Measurements from ENCODE around the gene MBNL1.
A peak's percentile ranks its signal among the peaks of the same experiment; 100 is the strongest.

Gene MBNL1

DNA sequence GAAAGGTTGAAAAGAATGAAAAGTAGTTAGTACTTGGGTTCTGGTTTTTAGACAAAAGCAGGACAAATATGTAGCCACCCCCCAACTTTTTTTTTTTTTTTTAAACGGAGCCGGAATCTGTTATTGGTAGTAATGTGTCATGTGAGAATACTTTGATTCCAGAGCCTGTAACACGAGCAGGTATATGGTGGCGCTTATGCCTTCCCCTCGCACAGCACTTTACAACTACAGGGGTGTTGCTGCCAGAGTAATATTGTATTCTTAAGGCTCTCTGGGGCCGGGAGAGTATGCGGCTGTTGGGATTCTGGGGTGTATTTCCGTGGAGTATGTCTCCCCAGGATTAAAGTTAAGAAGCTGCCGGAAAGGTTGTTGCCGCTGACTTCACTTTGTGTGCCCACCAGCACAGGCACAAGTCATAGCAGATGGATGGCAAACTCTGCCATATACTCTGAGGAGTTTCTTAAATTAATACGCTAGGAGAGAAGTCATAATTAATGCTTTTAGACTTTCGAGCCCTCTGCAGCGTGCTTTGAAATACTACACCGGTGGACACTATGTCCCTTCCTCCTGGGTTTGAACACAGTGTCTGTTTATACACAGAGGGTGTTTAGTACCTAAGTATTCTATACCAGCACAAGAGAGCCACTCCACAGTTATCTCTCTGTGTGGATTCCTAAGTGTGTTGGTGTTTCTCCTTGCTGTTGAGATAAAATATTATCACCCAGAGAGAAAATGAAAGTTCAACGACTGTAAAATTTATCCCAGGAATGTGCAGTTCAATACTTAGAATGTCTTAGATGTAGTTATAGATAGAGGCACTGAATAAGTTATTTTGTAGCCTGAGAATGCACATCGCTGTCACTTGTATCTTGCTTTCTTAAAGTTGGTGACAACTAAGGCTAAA lies 1.4 kb downstream of the MBNL1 start:
- H3K4me1 ChIP-seq (ENCODE audit: control insufficient read depth in 1 of 2, insufficient read depth in 2 of 2, low read length in 2 of 2), result peaks cover 6 to 7% of the 10 kb centered on the region in 2 experiments
- peak overlapping the region; percentile 79 for H2AFZ ChIP-seq (ENCODE audit: insufficient read depth, low read length, poor library complexity)
- peaks cover 16% of the 10 kb centered on the region for H3K79me1 ChIP-seq (ENCODE audit: low read length)
- H3K9ac ChIP-seq (ENCODE audit: low read length), result peak overlapping the region; percentile 20
- H4K12ac ChIP-seq (ENCODE audit: low read depth, low read length), result no peak overlapping the region
- DNase-seq, result peak; percentile 23 to 87
- H4K8ac ChIP-seq (ENCODE audit: low read depth, low read length), result no peak overlapping the region
- H3K79me2 ChIP-seq (ENCODE audit: control insufficient read depth, insufficient read depth, low read length, poor library complexity), result peaks cover 10% of the 10 kb centered on the region
- no peak overlapping the region for H3K14ac ChIP-seq (ENCODE audit: low read length)
- H3K4me2 ChIP-seq (ENCODE audit: low read length), result peak overlapping the region; percentile 87
- peak overlapping the region; percentile 70 for H3K4me3 ChIP-seq (ENCODE audit: low read depth, low read length)
- no peaks in the 10 kb centered on the region for H3K27me3 ChIP-seq (ENCODE audit: insufficient read depth, low read length)
- H2BK5ac ChIP-seq (ENCODE audit: low read depth, low read length, poor library complexity), result peak overlapping the region; percentile 33
- peak overlapping the region; percentile 93 for H3K27ac ChIP-seq (ENCODE audit: low read depth, low read length)
- peak overlapping the region; percentile 75 for H3K4ac ChIP-seq (ENCODE audit: low read depth, low read length)
- H2AK5ac ChIP-seq (ENCODE audit: low read length), result no peak overlapping the region
- no peak overlapping the region for H2BK12ac ChIP-seq (ENCODE audit: low read length)
- H4K91ac ChIP-seq (ENCODE audit: low read depth, low read length), result no peak overlapping the region
- peak overlapping the region; percentile 49 for H2BK120ac ChIP-seq (ENCODE audit: insufficient read depth, low read length, poor library complexity)
- no peak overlapping the region for H3K18ac ChIP-seq (ENCODE audit: low read length)
- H3K36me3 ChIP-seq (ENCODE audit: control insufficient read depth in 1 of 2, insufficient read depth in 2 of 2, low read length in 2 of 2), result no peaks in the 10 kb centered on the region
- WGBS (ENCODE audit: extremely low coverage, insufficient coverage, insufficient read length), result no CpG with 5 or more reads among the region's 16 CpGs
- no peak overlapping the region for H3K23ac ChIP-seq (ENCODE audit: low read length)
- H3K9me3 ChIP-seq (ENCODE audit: insufficient read depth, low read depth, low read length), result no peaks in the 10 kb centered on the region

DNA sequence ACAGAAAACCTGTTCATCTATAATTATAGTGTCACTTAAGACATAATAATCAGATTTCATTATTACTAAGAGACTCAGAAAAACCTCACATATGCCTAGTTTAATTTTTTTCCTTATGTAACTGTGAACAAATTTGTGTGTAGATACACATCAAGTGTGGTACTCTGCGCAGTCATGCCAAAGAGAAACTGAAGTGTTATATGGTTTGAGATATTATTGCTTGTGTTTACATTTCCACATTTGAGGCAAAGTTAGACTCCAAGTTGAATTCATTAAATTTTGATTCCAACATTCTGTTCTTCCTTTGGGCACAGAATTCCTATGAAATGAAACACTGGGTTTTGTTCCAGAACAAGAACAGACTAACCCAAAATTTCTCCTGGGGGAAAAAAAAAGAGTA lies 2.2 kb downstream of the MBNL1 start:
- Histone ChIP-seq H2AFZ (ENCODE audit: insufficient read depth, low read length, poor library complexity) (no peak overlapping the region), H2BK120ac (ENCODE audit: insufficient read depth, low read length, poor library complexity) (no peak overlapping the region)
- no CpG with 5 or more reads among the region's 1 CpG for WGBS (ENCODE audit: extremely low coverage, insufficient coverage, insufficient read length)

DNA sequence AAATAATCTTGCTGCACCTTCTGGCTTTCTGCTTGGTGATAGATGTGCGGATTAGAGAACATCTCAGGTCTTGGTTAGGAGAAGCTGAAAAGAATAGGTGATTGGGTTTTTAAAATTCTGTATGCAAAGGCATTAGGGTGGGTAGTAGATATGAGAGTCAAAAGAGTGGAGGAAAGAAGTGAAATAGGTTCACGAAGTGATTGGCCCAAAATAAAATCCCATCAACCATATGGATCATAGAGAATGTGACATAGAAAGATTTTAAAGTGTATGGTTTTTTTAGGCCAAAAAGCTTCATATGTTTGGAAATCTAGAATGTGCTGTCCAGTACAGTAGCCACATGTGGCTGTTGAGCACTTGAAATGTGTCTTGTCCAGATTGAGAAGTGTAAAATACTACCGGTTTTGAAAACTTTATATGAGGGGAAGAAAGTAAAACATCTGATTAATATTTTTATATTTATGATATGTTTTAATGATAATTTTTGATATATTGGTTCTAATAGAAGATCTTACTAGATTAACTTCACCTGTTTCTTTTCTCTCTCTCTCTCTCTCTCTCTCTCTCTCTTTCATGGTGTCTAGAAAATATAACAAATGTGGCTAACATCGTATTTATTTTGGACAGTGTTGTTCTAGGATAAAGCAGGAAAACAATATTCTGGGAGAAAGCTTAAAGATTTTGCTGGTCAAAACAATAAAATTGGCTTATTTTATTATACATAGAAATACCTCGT lies 2.9 kb downstream of the MBNL1 start:
- H3K4me1 ChIP-seq (ENCODE audit: control insufficient read depth in 1 of 2, insufficient read depth in 2 of 2, low read length in 2 of 2), result peaks cover 3 to 4% of the 10 kb centered on the region in 2 experiments
- no peak overlapping the region for H3K4ac ChIP-seq (ENCODE audit: low read depth, low read length)
- H3K27ac ChIP-seq (ENCODE audit: low read depth, low read length), result no peak overlapping the region
- H3K4me2 ChIP-seq (ENCODE audit: low read length), result no peak overlapping the region
- H2BK5ac ChIP-seq (ENCODE audit: low read depth, low read length, poor library complexity), result no peak overlapping the region
- H2BK120ac ChIP-seq (ENCODE audit: insufficient read depth, low read length, poor library complexity), result no peak overlapping the region
- H3K36me3 ChIP-seq (ENCODE audit: control insufficient read depth in 1 of 2, insufficient read depth in 2 of 2, low read length in 2 of 2), result no peaks in the 10 kb centered on the region
- no CpG with 5 or more reads among the region's 5 CpGs for WGBS (ENCODE audit: extremely low coverage, insufficient coverage, insufficient read length)
- H4K8ac ChIP-seq (ENCODE audit: low read depth, low read length), result no peak overlapping the region
- no peak overlapping the region for H3K18ac ChIP-seq (ENCODE audit: low read length)
- no peaks in the 10 kb centered on the region for H3K27me3 ChIP-seq (ENCODE audit: insufficient read depth, low read length)
- no peak overlapping the region for H3K23ac ChIP-seq (ENCODE audit: low read length)
- no peaks in the 10 kb centered on the region for H3K9me3 ChIP-seq (ENCODE audit: insufficient read depth, low read depth, low read length)
- peaks cover 10% of the 10 kb centered on the region for H3K79me2 ChIP-seq (ENCODE audit: control insufficient read depth, insufficient read depth, low read length, poor library complexity)
- no peak overlapping the region for H4K12ac ChIP-seq (ENCODE audit: low read depth, low read length)
- H2AK5ac ChIP-seq (ENCODE audit: low read length), result no peak overlapping the region
- peaks cover 14% of the 10 kb centered on the region for H3K79me1 ChIP-seq (ENCODE audit: low read length)
- H3K9ac ChIP-seq (ENCODE audit: low read length), result no peak overlapping the region
- H2AFZ ChIP-seq (ENCODE audit: insufficient read depth, low read length, poor library complexity), result no peak overlapping the region
- DNase-seq, result no peak
- no peak overlapping the region for H3K4me3 ChIP-seq (ENCODE audit: low read depth, low read length)
- H3K14ac ChIP-seq (ENCODE audit: low read length), result no peak overlapping the region
- H4K91ac ChIP-seq (ENCODE audit: low read depth, low read length), result no peak overlapping the region
- no peak overlapping the region for H2BK12ac ChIP-seq (ENCODE audit: low read length)

More for the DNA sequence above, 2.2 kb downstream of the MBNL1 start:
- Histone ChIP-seq H4K8ac (ENCODE audit: low read depth, low read length) (no peak overlapping the region), H2AK5ac (ENCODE audit: low read length) (no peak overlapping the region), H3K14ac (ENCODE audit: low read length) (no peak overlapping the region), H3K4me1 (ENCODE audit: control insufficient read depth in 1 of 2, insufficient read depth in 2 of 2, low read length in 2 of 2) (peaks cover 6 to 7% of the 10 kb centered on the region in 2 experiments), H3K27ac (ENCODE audit: low read depth, low read length) (no peak overlapping the region), H3K79me1 (ENCODE audit: low read length) (peaks cover 16% of the 10 kb centered on the region), H3K18ac (ENCODE audit: low read length) (no peak overlapping the region), H2BK12ac (ENCODE audit: low read length) (no peak overlapping the region), H3K9me3 (ENCODE audit: insufficient read depth, low read depth, low read length) (no peaks in the 10 kb centered on the region), H4K12ac (ENCODE audit: low read depth, low read length) (no peak overlapping the region), H3K4ac (ENCODE audit: low read depth, low read length) (no peak overlapping the region), H3K4me2 (ENCODE audit: low read length) (no peak overlapping the region), H3K23ac (ENCODE audit: low read length) (no peak overlapping the region), H3K36me3 (ENCODE audit: control insufficient read depth in 1 of 2, insufficient read depth in 2 of 2, low read length in 2 of 2) (no peaks in the 10 kb centered on the region), H3K9ac (ENCODE audit: low read length) (no peak overlapping the region), H2BK5ac (ENCODE audit: low read depth, low read length, poor library complexity) (no peak overlapping the region), H3K4me3 (ENCODE audit: low read depth, low read length) (no peak overlapping the region), H3K27me3 (ENCODE audit: insufficient read depth, low read length) (no peaks in the 10 kb centered on the region), H4K91ac (ENCODE audit: low read depth, low read length) (no peak overlapping the region), H3K79me2 (ENCODE audit: control insufficient read depth, insufficient read depth, low read length, poor library complexity) (peaks cover 10% of the 10 kb centered on the region)
- no peak for DNase-seq

DNA sequence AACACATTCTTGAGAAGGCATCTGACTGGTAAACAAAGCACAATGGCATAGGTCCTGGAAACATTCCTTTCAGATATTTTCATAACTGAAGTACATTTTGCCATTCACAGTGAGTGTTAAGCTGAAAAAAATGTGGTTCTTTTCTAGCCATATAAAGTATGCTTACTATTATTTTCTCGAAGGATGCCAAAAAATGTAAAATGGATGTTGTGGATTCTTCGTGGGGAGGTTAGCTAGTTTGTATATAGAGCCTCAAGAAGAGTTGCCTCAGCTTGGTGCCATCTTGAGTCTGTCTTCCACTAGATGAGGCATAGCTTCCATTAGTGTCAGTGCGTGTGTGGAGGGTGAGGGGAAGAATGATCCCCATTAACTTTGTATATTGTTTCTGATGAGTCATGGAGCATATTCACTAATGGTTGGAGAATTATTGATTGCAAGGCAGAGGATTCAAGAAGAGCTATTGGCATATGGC lies 4.1 kb downstream of the MBNL1 start:
- Histone ChIP-seq H2AFZ (ENCODE audit: insufficient read depth, low read length, poor library complexity) (no peak overlapping the region), H3K9me3 (ENCODE audit: insufficient read depth, low read depth, low read length) (no peaks in the 10 kb centered on the region), H3K14ac (ENCODE audit: low read length) (no peak overlapping the region), H3K79me1 (ENCODE audit: low read length) (peaks cover 14% of the 10 kb centered on the region), H3K27me3 (ENCODE audit: insufficient read depth, low read length) (no peaks in the 10 kb centered on the region), H3K4ac (ENCODE audit: low read depth, low read length) (no peak overlapping the region), H3K79me2 (ENCODE audit: control insufficient read depth, insufficient read depth, low read length, poor library complexity) (peaks cover 10% of the 10 kb centered on the region), H4K12ac (ENCODE audit: low read depth, low read length) (no peak overlapping the region), H3K23ac (ENCODE audit: low read length) (no peak overlapping the region), H4K91ac (ENCODE audit: low read depth, low read length) (no peak overlapping the region), H2BK5ac (ENCODE audit: low read depth, low read length, poor library complexity) (no peak overlapping the region), H2BK12ac (ENCODE audit: low read length) (no peak overlapping the region), H3K9ac (ENCODE audit: low read length) (no peak overlapping the region), H3K4me3 (ENCODE audit: low read depth, low read length) (no peak overlapping the region), H3K18ac (ENCODE audit: low read length) (no peak overlapping the region), H4K8ac (ENCODE audit: low read depth, low read length) (no peak overlapping the region), H3K36me3 (ENCODE audit: control insufficient read depth in 1 of 2, insufficient read depth in 2 of 2, low read length in 2 of 2) (no peaks in the 10 kb centered on the region), H2BK120ac (ENCODE audit: insufficient read depth, low read length, poor library complexity) (no peak overlapping the region), H3K4me2 (ENCODE audit: low read length) (no peak overlapping the region), H2AK5ac (ENCODE audit: low read length) (no peak overlapping the region), H3K4me1 (ENCODE audit: control insufficient read depth in 1 of 2, insufficient read depth in 2 of 2, low read length in 2 of 2) (no peaks in the 10 kb centered on the region), H3K27ac (ENCODE audit: low read depth, low read length) (no peak overlapping the region)
- no CpG with 5 or more reads among the region's 3 CpGs for WGBS (ENCODE audit: extremely low coverage, insufficient coverage, insufficient read length)
- DNase-seq, result peak in 1 of 2 donors; percentile 74

Data from trophoblast cell (in vitro differentiated cells and primary cell).